Activated naive CD4-positive, alpha-beta T cell (primary cell): ENCODE data around the gene FRMD4B.

Source experiments
- DNase-seq, 4 experiments: peaks; one replicate each; lab custom pipeline; 2025; lab: John Stamatoyannopoulos, UW

FRMD4B gene

DNA sequence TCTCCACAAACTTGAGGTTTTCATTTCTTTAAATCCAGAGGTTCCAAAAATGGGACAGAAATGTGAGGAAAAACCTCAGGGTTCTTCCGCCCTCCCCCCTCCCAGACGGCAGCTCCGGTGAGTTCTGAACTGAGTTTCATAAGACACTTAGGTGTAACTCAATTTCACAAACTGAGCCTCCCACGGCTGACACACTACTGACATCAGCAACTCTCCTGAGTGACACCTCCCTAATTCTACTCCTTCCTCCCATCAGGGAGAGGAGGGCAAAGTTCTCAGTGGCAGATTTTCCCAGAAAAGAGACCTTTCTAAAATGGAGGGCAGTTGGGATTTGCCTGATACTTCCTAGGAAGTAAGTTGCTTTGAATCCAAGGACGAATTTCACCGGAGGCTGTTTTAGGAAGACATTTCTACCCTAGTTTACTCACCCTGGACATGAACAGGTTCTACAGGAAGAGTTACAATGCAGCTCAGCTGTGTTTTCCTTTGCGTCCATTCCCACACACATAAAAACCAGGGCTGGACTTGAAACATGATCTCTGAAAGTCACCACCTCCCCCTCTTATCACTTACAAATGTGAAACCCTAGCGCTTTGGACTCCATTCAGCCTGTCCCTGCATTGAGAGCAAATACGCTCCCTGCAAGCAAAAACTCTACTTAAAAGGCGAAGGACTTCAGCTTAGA, 185.4 kb downstream of the FRMD4B start:
- no peak for DNase-seq

DNA sequence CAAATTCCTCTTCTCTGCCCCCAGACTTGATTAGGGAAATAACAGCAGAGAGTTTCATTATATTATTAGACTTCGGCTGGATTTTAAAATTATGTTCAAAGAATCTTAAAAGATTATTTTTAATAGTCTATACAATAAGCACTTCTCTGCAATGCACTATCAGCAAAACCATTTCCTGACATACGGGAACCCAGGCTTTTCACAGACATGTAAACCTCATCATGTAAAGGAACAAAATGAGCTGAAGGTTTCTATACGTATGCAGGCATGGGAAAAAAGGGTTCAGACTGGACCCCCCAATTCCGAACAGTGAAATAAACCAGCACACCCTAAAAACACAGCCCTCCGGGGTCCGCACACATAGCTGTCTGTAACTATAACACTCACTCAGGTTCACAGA, 185.9 kb downstream of the FRMD4B start:
- DNase-seq: no peak

DNA sequence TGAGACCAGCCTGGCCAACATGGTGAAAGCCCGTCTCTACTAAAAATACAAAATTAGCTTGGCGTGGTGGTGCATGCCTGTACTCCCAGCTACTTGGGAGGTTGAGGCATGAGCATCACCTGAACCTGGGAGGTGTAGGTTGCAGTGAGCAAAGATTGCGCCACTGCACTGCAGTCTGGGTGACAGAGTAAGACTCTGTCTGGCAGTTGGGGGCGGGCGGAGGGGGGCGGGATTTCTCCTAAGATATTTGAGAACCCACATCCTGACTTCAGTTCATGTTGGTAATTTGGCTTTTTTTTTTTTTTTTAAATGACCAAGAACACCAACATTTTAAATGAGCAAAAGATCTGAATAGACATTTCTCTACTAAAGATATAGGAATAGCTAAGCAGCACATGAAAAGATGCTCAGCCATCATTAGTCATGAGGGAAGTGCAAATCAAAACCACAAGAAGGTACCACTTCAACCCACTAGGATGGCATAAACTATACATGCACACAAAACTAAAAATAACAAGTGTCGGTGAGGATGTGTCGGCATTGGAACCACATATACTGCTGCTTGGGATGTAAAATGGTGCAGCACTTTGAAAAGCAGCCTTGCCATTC, 187.9 kb downstream of the FRMD4B start:
- DNase-seq: peak in 2 of 4 experiments; percentile 45 to 54

DNA sequence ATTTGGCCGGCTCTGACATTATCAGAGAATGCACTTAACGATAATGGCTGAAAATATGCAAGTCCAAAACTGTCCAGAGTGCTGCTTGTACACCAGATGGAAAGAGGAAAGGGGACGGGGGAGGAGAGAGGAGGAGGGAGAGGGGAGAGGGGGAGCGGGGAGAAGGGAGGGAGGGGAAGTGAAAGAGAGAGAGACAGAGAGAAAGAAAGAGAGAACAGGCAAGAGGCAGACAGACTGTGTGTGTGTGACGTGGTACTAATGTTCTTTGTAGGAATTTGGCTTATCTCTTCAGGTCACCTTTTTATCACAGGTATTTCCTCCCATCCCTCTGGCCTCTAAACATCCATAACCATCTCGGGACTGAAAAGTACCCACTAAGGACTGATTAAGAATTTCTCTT, 188.4 kb downstream of the FRMD4B start:
- DNase-seq: no peak

DNA sequence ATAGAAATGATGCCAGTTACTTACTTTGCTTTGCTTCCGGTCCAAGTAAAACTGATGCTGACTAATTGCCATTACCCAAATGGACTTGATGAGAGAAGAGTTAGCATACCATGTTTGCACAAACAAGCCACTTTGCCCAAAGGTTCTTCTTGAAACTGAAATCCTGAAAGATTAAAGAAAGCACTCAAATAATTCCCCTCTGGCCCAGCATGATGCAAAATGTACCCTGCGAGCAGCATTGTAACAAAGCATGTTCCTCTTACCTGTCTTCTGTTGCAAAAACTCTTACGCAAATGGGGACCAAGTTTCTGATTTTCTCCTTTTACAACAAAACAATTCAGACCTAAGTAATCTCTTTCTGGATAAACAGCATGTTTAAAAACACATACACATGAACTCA, 189.0 kb downstream of the FRMD4B start:
- no peak for DNase-seq

DNA sequence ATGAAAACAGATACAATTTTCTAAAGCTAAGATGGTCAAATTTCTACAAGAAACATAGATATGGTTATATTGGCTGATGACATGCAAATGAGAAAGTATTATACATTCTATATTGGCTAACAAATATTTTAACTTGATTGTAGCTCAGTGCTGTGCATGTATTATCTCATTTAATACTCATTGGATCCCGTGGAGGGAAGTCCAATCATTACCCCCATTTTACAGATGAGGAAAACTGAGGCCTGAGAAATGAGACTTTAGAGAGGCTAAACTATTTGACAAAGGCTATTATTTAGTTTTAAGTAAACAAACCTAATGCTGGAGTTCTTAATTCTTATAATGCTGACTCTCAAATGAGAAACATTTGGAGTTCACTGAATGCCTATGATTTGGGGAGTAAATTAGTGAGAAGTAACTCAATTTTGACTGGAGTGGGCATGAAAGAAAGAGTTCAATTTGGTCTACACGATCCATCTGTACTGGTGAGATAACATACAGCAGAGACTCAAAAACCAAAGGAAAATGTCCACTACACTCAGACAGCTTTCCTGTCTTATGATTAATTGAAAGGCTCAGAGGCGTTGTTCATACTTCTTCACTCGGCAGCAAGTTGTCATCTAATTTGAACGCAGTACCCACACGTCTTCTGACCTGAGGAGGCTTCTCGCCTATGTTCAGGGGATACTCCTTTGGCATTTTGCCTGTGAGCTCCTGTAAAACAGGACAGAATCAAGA, 191.3 kb downstream of the FRMD4B start:
- DNase-seq: no peak

DNA sequence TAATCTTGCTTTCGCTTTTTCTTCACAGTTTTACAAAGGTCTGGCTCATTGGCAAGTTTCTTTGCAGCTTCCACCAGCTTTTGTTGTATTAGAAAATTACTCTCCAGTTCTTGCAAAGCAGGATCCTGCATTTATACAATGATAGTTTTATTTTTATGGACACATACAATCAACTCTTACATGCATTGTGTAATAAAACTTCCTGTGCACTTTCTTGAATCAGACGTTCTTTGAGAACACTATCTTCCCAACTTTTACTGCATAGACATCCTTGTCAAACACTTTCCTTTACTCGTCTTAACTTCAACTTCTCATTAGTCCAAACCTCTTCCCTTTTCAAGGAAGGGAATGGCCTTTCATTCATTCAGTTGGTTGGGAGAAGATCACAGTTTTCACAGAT, 192.1 kb downstream of the FRMD4B start:
- no peak for DNase-seq

DNA sequence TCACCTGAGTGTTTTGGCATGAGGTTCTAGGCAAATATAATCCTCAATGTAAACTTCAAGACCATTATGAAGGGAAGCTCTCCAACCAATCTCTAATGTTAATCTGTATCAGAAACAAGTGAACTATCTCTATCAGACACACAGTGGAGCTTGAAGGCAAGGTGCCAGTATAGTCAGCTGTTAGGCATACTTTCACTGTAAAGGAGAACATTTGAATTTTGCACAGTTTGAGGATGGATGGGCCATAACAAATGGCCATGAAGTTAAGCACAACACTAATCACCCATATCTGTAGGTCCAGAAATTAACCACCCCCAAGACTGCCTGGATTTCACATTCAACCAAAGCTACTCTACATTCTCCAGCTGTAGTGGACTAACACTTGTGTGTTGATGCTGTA, 194.4 kb downstream of the FRMD4B start:
- DNase-seq: no peak

DNA sequence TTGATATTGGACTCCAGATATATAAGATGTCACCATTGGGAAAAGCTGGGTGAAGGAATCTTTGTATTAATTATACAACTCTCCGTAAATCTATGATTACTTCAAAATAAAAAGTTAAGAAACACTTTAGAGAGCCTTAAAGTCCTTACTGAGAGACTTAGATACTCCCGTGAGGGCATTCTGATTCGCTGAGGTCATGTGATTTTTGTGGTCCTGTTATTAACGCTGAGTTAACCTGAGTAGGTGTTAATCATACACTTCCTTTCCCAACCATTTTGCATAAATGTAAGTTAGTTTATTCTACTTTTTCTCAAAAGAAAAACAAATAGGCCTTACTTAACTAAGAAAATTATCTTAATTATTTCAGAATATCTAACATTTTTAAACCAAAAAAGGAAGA, 196.4 kb downstream of the FRMD4B start:
- DNase-seq: no peak

DNA sequence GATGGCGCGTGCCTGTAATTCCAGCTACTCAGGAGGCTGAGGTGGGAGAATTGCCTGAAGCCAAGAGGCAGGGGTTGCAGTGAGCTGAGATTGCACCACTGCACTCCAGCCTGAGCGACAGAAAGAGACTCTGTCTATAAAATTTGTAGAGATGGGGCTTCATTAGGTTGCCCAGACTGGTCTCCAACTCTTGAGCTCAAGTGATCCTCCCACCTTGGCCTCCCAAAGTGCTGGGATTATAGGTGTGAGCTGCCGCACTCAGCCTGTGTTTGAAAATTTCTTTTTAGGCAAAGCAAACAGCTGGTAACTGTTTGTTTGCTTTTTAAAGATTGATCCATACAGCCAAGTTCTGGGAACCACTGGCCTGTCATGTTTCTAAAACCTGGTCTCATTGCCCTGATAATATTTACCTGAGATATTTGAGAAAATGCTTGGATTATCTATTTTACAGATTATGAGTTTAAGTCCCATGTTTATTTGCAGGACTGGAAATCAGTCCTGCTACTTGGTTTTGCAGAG, 199.3 kb downstream of the FRMD4B start:
- no peak for DNase-seq

DNA sequence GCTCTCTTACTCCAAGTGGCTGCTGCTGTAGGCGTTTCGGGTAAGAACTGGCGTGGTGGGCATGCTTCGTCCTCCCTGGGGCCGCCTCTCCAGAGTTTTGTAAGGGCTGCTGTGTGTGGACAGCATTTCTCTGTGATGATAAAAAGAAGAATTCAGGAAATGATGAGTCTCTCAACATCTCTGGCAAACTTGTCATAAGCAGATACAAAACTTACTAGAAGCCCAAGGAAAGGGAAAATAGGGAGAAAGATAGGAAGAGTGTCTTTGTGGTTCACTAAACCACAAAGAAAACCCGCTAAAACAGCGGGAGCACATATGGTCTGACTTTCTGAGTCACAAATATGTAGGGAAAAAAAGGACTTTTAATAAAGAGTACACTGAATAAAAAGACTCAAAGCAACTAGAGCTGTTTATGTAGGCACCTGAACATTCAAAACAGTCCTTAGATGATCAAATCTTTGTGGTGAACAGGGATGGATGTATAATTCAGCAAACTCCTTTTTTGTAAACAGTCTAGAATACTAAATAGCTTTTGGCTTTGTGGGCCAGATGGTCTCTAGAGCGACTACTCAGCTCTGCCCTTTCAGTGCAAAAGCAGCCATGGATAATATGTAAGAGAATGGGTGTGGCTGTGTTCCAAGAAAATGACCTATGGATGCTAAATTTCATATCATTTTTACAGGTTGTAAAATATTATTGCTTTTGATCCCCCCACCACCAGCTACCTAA, 203.1 kb downstream of the FRMD4B start:
- no peak for DNase-seq

DNA sequence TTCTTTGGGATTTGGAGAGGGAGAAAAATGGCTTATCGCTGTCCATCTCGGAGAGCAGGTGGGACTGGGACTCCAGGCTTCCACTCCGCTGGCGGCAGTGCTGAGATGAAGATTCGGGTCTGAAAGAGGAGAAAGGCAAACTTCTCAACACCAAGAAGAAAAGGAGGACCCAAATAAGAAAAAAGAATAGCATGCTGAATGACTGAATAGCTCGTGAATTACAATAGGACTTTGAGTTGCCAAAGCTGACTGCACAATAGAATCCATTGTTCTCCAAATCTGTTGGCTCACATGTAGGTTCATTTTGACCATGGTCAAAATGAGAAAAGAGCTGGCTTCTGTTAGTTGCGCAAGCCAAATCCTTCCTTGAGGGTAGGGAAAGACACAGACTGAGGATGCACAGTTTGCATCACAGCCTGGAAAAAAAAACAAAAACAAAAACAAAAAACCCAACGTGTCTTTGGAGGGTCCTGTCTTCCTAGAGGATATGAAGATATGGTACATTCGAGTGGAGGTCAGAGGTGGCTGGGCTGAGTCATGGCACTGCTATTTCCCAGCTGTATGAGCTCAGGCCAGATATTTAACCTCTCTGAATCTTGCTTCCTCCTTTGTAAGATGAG, 204.2 kb downstream of the FRMD4B start:
- DNase-seq: no peak

DNA sequence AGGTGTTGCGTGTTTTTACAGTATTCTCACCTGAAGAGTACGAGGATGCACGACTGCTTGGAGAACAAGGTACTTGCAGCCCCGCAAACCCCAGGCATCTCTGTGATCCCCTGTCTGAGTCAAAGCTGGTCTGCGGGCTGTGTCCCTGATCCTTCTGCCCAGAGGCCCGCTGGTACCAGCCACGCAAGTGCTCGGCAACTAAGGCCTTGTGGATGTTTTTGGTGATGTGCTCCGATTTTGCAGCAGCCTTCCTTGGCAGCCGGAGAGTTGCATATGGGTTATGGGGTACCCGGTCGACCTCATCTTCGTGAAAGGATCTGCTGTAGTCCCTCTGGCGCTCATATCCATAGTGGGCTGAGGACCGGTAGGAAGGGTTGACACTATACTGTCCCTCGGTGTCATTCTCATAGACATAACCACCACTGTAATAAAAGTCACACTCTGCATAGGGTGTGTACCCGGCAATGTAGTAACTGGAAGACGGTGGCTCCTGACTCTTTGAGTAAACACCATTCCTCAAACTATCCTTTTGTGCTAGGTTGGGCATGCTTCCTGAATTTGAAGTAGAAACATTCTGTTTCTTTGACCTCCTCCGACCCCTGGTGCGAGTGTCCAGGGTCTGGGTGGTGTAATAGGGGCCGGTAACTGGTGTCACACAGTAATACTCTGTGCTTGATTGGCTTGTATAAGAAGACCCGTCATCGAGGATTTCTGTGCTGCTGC, 204.9 kb downstream of the FRMD4B start:
- no peak for DNase-seq

DNA sequence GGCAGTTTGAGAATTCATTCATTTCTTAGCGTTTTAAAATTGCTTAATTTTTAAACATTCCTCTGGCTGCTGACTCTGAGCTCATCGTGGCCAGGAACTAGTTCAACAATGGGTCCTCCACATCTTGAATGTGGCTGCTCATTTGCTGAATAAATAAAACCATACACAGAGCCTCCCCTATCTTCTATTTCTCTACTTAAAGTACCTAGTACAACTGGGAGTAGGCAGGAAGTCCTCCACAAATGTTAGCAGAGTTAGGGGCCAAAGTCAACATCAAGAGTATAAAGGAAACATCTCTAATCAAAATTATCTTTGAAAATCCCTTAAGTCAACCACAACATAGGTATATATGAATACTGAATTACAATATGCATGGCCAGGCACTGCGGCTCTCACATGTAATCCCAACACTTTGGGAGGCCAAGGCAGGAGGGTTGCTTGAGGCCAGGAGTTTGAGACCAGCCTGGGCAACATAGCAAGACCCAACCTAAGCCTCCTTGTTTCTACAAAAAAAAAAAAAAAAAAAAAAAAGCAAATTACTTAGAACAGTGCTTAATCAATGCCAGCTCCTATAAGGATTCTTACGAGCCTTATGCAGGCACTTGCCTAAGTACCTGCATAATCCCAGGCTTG, 206.0 kb downstream of the FRMD4B start:
- DNase-seq: no peak

DNA sequence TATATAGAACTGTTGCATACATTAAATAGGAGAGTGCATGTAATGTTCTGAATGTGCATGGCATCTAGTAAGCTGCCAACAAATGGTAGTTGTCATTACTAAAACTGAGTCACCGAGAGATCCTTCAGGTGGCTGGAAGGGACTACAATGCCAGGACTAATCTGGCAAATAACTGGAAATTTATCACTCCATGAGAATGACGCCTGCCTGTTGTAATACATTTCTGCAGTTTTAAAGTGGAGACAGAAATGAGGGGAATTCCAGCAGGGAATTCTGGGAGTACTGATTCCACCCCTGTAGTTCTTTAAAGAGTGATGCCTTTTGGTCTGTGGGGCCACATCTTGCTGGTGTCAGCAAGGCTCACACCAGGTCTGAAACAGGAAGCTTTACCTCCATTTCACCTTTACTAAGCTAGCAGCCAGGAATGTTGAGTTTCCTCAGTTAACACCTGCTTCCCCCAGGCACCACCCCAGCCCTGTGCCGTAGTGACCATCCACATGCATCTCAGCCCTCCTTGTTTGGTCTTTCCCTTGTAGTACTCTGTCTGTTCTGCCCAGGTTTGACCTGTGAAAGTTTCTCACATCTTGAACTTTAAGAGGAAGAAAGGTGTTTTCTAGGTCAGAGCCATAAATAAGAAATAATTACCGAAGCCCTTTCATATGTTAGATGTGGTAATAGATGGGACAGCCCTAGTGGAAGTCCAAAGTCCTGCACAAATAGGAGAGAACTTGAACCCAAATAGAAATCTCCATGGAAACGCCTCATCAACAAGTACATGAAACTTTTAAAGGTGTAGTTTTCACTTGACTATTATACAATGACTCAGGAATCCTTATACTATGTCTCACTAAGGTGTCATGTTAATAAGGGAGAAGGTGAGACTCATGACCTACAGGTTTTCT, 206.8 kb downstream of the FRMD4B start:
- no peak for DNase-seq

DNA sequence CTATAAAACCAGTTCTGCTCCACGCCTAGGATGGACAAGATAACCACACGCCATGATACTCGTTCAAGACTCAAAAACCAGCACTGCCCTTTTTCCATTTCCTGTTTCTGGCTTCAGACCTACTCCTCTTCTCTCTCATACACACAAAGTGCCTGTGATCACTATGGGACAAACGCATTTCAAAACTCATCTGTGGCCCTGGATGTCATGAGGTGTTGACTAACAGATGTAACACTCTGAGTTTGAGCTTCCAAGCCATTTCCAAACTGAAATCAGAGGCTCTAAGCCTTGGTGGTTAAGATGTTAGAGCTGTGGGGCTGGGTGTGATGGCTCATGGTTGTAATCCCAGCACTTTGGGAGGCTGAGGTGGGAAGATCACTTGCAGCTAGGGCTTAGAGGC, 207.8 kb downstream of the FRMD4B start:
- no peak for DNase-seq

DNA sequence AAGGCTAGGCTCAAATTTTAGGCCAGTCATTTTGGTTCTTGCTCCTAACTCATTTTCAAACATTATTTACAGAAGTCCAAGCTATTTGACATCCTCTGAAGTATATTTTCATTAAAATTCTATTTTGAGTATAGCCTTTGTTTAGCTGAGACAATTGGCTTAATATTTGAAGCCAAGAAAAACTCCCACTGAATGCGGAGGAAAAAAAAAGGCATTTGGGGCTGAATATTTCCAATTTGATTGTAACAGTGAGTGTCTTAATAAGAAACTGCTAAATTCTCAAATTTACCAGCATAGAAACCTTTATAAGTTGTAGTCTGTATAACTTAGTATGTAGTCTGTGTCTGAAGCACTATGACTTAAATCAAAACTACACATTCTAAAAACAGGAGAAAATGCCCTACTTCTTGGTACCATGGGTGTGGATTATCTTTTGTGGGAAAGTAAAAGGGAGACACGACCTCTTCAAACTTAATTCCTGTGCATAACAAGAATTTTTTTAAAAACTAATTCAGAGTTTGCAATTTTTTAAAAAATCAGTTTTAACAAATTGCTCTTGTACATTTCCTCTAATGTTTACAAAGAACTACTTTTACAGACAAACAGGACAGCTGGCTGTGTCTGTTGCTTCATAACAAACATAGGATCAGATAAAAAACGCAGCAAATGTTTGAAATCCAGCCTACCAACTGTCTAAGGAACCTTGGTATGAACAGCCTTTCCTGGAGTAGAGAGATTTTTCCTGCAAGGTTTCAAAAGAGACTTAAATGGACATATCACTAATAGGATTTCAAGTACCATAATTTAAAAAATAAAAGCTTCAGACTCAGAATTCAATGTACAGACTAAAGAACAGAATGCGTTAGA, 210.8 kb downstream of the FRMD4B start:
- DNase-seq: no peak

DNA sequence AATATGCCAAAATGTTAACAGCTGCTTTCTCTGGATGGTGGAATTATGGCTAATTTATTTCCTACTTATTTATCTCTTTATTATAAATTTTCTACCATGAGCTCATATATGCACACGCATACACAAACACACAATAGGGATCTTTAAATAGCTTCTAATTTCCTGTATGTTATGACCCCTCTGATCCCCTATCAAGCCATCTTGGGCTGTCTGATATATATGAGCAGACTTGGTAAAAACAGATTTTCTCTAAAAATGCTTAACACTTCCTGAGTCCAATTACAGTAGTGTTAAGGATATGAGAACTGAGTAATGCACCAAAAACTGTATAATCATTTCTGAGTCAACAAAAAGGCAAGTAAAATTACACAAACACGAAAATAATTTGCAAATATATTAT, 211.4 kb downstream of the FRMD4B start:
- DNase-seq: no peak

DNA sequence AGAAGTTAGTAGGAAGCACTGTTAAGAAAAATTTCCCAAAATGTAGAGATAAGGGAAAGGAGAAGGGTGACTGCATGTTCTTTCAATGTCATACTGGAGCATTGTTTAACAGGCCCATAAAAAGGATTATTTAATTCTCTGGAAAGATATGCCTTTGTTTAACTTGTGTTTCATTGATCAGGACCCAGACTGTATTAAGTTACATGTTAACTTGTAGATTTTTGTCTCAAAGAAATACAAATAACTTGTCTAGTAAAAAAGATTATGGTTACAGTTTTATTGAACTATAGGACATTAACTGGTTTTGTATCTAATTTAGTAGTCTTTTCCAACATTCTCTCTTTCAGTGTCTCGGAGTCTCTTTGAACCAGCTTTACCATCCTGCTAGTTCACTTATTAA, 213.8 kb downstream of the FRMD4B start:
- DNase-seq: no peak
